ENCODE data around the gene RAET1L.
"Not testable (repeated sequence)": the region's sequence is repeated elsewhere in the genome, so short reads cannot be mapped to it uniquely, and the experiment has no call there.

Gene RAET1L

GRCh38 chr6:149990212-149990660, 35.1 kb downstream of the RAET1L start:
- DNase-seq, result no peak

- no peak for DNase-seq
Observed at GRCh38 chr6:149988550-149989346, 36.6 kb downstream of the RAET1L start.

- no peak for DNase-seq
Observed at GRCh38 chr6:149987602-149988107, 37.7 kb downstream of the RAET1L start.

GRCh38 chr6:149985481-149985937, 39.8 kb downstream of the RAET1L start:
- no peak for DNase-seq

GRCh38 chr6:149984773-149985172, 40.6 kb downstream of the RAET1L start:
- no peak for DNase-seq

GRCh38 chr6:149983145-149983544, 42.2 kb downstream of the RAET1L start:
- no peak for DNase-seq

- no peak for DNase-seq
Observed at GRCh38 chr6:149979293-149979692, 46.0 kb downstream of the RAET1L start.

- DNase-seq, result no peak
Observed at GRCh38 chr6:149978610-149979009, 46.7 kb downstream of the RAET1L start.

- DNase-seq, result no peak
Observed at GRCh38 chr6:149977221-149977620, 48.1 kb downstream of the RAET1L start.

- DNase-seq, result no peak
Observed at GRCh38 chr6:149975400-149975799, 49.9 kb downstream of the RAET1L start.

GRCh38 chr6:149974825-149975224, 50.5 kb downstream of the RAET1L start:
- no peak for DNase-seq

GRCh38 chr6:149974394-149974793, 50.9 kb downstream of the RAET1L start:
- DNase-seq, result not testable (repeated sequence)

- no peak for DNase-seq
Observed at GRCh38 chr6:149969635-149970034, 55.7 kb downstream of the RAET1L start.

GRCh38 chr6:149968909-149969308, 56.4 kb downstream of the RAET1L start:
- not testable (repeated sequence) for DNase-seq
